ENCODE measurements around the gene CHST8. TPM values are rescaled to one million over a fixed set of nuclear protein-coding genes. Genes with fewer than 3 reads are reported as not detected.

Gene CHST8
- total and polyA plus RNA-seq, 8 donors = 0.23 to 25.5 TPM; not detected in 6

GRCh38 chr19:33640773-33641172, 19.0 kb downstream of the CHST8 start:
- no peak overlapping the region for H3K27ac ChIP-seq
- H3K4me3 ChIP-seq = no peak overlapping the region
- H3K27me3 ChIP-seq = peaks cover 0 to 65% (median 0%) of the 10 kb centered on the region in 3 donors
- TF ChIP-seq POLR2A (IDR thresholded peaks at IDR 0.05) (no peak), EP300 (IDR thresholded peaks at IDR 0.05) (no peak), POLR2AphosphoS5 (IDR thresholded peaks at IDR 0.05) (no peak), CTCF (IDR thresholded peaks at IDR 0.05) (no peak)
- DNase-seq = no peak
- H3K4me1 ChIP-seq = peaks cover 0 to 11% (median 0%) of the 10 kb centered on the region in 4 donors
- intact Hi-C loops (cut with DNase I; ENCODE audit: low total_unique reads) = no loop called here
- H3K9me3 ChIP-seq = no peaks in the 10 kb centered on the region
- no peaks in the 10 kb centered on the region for H3K36me3 ChIP-seq
- WGBS, 5 donors = 60 to 81% (median 78%) methylated on average over 6 to 9 of the region's 9 CpGs

- no peak for DNase-seq
- TF ChIP-seq POLR2AphosphoS5 (IDR thresholded peaks at IDR 0.05) (no peak), EP300 (IDR thresholded peaks at IDR 0.05) (no peak), POLR2A (IDR thresholded peaks at IDR 0.05) (no peak), CTCF (IDR thresholded peaks at IDR 0.05) (no peak)
- WGBS, 5 donors = 80 to 87% (median 82%) methylated on average over 5 of the region's 5 CpGs
Observed at GRCh38 chr19:33641261-33641660, 19.5 kb downstream of the CHST8 start.

GRCh38 chr19:33641956-33642498, 20.3 kb downstream of the CHST8 start:
- WGBS, 5 donors = 84 to 90% (median 90%) methylated on average over 7 of the region's 7 CpGs
- TF ChIP-seq POLR2AphosphoS5 (IDR thresholded peaks at IDR 0.05) (no peak), EP300 (IDR thresholded peaks at IDR 0.05) (no peak), POLR2A (IDR thresholded peaks at IDR 0.05) (no peak), CTCF (IDR thresholded peaks at IDR 0.05) (no peak)
- intact Hi-C loops (cut with DNase I; ENCODE audit: low total_unique reads) = no loop called here
- H3K9me3 ChIP-seq = no peaks in the 10 kb centered on the region
- no peak for DNase-seq
- H3K4me3 ChIP-seq = no peak overlapping the region
- no peaks in the 10 kb centered on the region for H3K36me3 ChIP-seq
- no peak overlapping the region for H3K27ac ChIP-seq
- peaks cover 0 to 11% (median 0%) of the 10 kb centered on the region in 4 donors for H3K4me1 ChIP-seq
- peaks cover 0 to 54% (median 0%) of the 10 kb centered on the region in 3 donors for H3K27me3 ChIP-seq

More at GRCh38 chr19:33641261-33641660, 19.5 kb downstream of the CHST8 start:
- H3K4me1 ChIP-seq = peaks cover 0 to 11% (median 0%) of the 10 kb centered on the region in 4 donors
- no peak overlapping the region for H3K4me3 ChIP-seq
- H3K36me3 ChIP-seq = no peaks in the 10 kb centered on the region
- H3K27me3 ChIP-seq = peaks cover 0 to 61% (median 0%) of the 10 kb centered on the region in 3 donors
- no peaks in the 10 kb centered on the region for H3K9me3 ChIP-seq
- H3K27ac ChIP-seq = no peak overlapping the region
- intact Hi-C loops (cut with DNase I; ENCODE audit: low total_unique reads) = no loop called here

- H3K27ac ChIP-seq = no peak overlapping the region
- intact Hi-C loops (cut with DNase I; ENCODE audit: low total_unique reads) = no loop called here
- no peaks in the 10 kb centered on the region for H3K36me3 ChIP-seq
- no peaks in the 10 kb centered on the region for H3K9me3 ChIP-seq
- peaks cover 0 to 30% (median 0%) of the 10 kb centered on the region in 3 donors for H3K27me3 ChIP-seq
- TF ChIP-seq POLR2AphosphoS5 (IDR thresholded peaks at IDR 0.05) (no peak), EP300 (IDR thresholded peaks at IDR 0.05) (no peak), CTCF (IDR thresholded peaks at IDR 0.05) (no peak), POLR2A (IDR thresholded peaks at IDR 0.05) (no peak)
- 87 to 94% (median 88%) methylated on average over 9 of the region's 9 CpGs for WGBS, 5 donors
- no peak for DNase-seq
- H3K4me3 ChIP-seq = no peak overlapping the region
- H3K4me1 ChIP-seq = peaks cover 0 to under 1% (median 0%) of the 10 kb centered on the region in 4 donors
Observed at GRCh38 chr19:33644284-33644836, 22.6 kb downstream of the CHST8 start.
